D721Med (cell line): ENCODE measurements around the gene ARRDC5.
"Not testable (repeated sequence)": the region's sequence is repeated elsewhere in the genome, so short reads cannot be mapped to it uniquely, and the experiment has no call there.

Source experiments
- DNase-seq: peaks from one replicate; pipeline ENCODE4 v3.0.0; 2011; ENCODE audit warnings: low spot score; ENCODE audit not compliant: insufficient read length
- FAIRE-seq: peaks from 2 replicates; lab custom pipeline; 2011; peaks lifted over from hg19 to GRCh38; lab: Jason Lieb, UNC
- CTCF ChIP-seq: IDR thresholded peaks from 2 replicates; pipeline ENCODE4 v1.5.1; 2012; ENCODE audit warnings: mild to moderate bottlenecking, control low read depth; ENCODE audit not compliant: insufficient read depth; ENCODE audit errors: missing control alignments

The ARRDC5 gene

GRCh38 chr19:4866595-4867424 lies 35.9 kb downstream of the ARRDC5 start:
- FAIRE-seq (no peak), DNase-seq (no peak)
- no peak for TF ChIP-seq CTCF

- no peak for TF ChIP-seq CTCF
- FAIRE-seq (no peak), DNase-seq (no peak)
These were observed 41.5 kb downstream of the ARRDC5 start for GRCh38 chr19:4861147-4861546.

- DNase-seq: no peak
- no peak for TF ChIP-seq CTCF
- no peak for FAIRE-seq
These were observed 43.0 kb downstream of the ARRDC5 start for GRCh38 chr19:4859697-4860096.

- FAIRE-seq, DNase-seq: not testable (repeated sequence)
These were observed 46.2 kb downstream of the ARRDC5 start for GRCh38 chr19:4856468-4856867.

GRCh38 chr19:4853506-4853905 lies 49.2 kb downstream of the ARRDC5 start:
- not testable (repeated sequence) for FAIRE-seq, DNase-seq

GRCh38 chr19:4852484-4852883 lies 50.2 kb downstream of the ARRDC5 start:
- DNase-seq: no peak
- no peak for FAIRE-seq

GRCh38 chr19:4851551-4852290 lies 51.0 kb downstream of the ARRDC5 start:
- FAIRE-seq (no peak), DNase-seq (peak; percentile 98)
- peak; percentile 84 for TF ChIP-seq CTCF

More at GRCh38 chr19:4852484-4852883, 50.2 kb downstream of the ARRDC5 start:
- TF ChIP-seq CTCF: no peak

- DNase-seq (no peak), FAIRE-seq (no peak)
These were observed 53.7 kb downstream of the ARRDC5 start for GRCh38 chr19:4849019-4849418.

More at GRCh38 chr19:4849019-4849418, 53.7 kb downstream of the ARRDC5 start:
- no peak for TF ChIP-seq CTCF
